GM12878 (cell line): ENCODE measurements around the gene PYGO2. TPM values are rescaled to one million over a fixed set of nuclear protein-coding genes. Genes with fewer than 3 reads are reported as not detected.

ENCODE experiments used
- ASH2L ChIP-seq: fragments of 300-600, 200-600 bp; sonication (generic); IDR thresholded peaks from 2 replicates; pipeline ENCODE4 v1.6.1; 2017; ENCODE audit warnings: low read depth, mild to moderate bottlenecking, borderline replicate concordance
- BHLHE40 ChIP-seq, 2 experiments: fragments of 450-650 bp in 1 of 2; IDR thresholded peaks; 2 replicates each; pipeline ENCODE4 v1.6.1; 2011 to 2017; ENCODE audit warnings: low read depth in 2 of 2, borderline replicate concordance in 1 of 2, improper control_type of control experiment in 1 of 2, low read length in 1 of 2, mild to moderate bottlenecking in 1 of 2
- CBX5 ChIP-seq: sonication (generic); IDR thresholded peaks from 2 replicates; pipeline ENCODE4 v1.6.1; 2016; ENCODE audit warnings: low read depth, moderate library complexity, mild to moderate bottlenecking, inconsistent platforms
- DPF2 ChIP-seq: fragments of 450-650 bp; IDR thresholded peaks from 2 replicates; pipeline ENCODE4 v1.6.1; 2017; ENCODE audit warnings: mild to moderate bottlenecking
- FOXK2 ChIP-seq: fragments of 450-650 bp; IDR thresholded peaks from 2 replicates; pipeline ENCODE4 v1.6.1; 2017; ENCODE audit warnings: mild to moderate bottlenecking, moderate library complexity
- GATAD2B ChIP-seq: fragments of 450-650 bp; conservative IDR thresholded peaks from 2 replicates; pipeline ENCODE4 v1.6.1; 2017; ENCODE audit warnings: low read depth, mild to moderate bottlenecking, moderate library complexity
- HDAC6 ChIP-seq: fragments of 200-600 bp; sonication (generic); IDR thresholded peaks from one replicate; pipeline ENCODE4 v1.8.0; 2017; ENCODE audit warnings: antibody characterized with exemption; ENCODE audit not compliant: unreplicated experiment
- JUNB ChIP-seq: IDR thresholded peaks from 2 replicates; pipeline ENCODE4 v1.6.1; 2016; ENCODE audit warnings: antibody characterized with exemption, mild to moderate bottlenecking
- JUND ChIP-seq: IDR thresholded peaks from 2 replicates; pipeline ENCODE4 v1.6.1; 2012; ENCODE audit warnings: low read depth, mild to moderate bottlenecking, low read length, improper control_type of control experiment, moderate library complexity
- NBN ChIP-seq: fragments of 450-650 bp; IDR thresholded peaks from 2 replicates; pipeline ENCODE4 v1.6.1; 2016
- NFXL1 ChIP-seq: fragments of 450-650 bp; IDR thresholded peaks from 2 replicates; pipeline ENCODE4 v1.6.1; 2017; ENCODE audit warnings: antibody characterized with exemption, mild to moderate bottlenecking, borderline replicate concordance
- NR2F1 ChIP-seq: fragments of 450-650 bp; conservative IDR thresholded peaks from 2 replicates; pipeline ENCODE4 v1.6.1; 2017; ENCODE audit warnings: mild to moderate bottlenecking
- POLR2A ChIP-seq: IDR thresholded peaks from 2 replicates; pipeline ENCODE4 v1.6.1; 2011; ENCODE audit warnings: low read depth, mild to moderate bottlenecking, low read length
- ZSCAN29 ChIP-seq: fragments of 450-650 bp; IDR thresholded peaks from 2 replicates; pipeline ENCODE4 v1.6.1; 2017; ENCODE audit warnings: mild to moderate bottlenecking, moderate library complexity
- polyA plus RNA-seq, 11 experiments: library from polyadenylated mRNA; depleted of rRNA in 4 of 11; unstranded in 6 of 11; stranded (reverse) in 5 of 11; fragments of >200 nt; fragmentation: Nextera tagmentation in 4 of 11; fragmentation: Illumina TruSeq in 1 of 11; extraction: Ambion mirVana in 4 of 11; extraction: Trizol in 1 of 11; gene quantifications; 1 replicate in 1 of 11; 2 replicates in 10 of 11; pipeline versions ENCODE4 v1.2.1 to v1.2.3, GENCODE V29; 2011 to 2016; ENCODE audit warnings: inconsistent platforms in 2 of 11, missing spikeins in 2 of 11, low read depth in 1 of 11
- total RNA-seq, 4 experiments: library from RNA; depleted of rRNA in 3 of 4; stranded (reverse); fragments of >200 nt in 3 of 4; fragmentation: Illumina TruSeq in 1 of 4; extraction: Trizol in 1 of 4; gene quantifications; 2 replicates each; pipeline versions ENCODE4 v1.2.1 to v1.2.3, GENCODE V29; 2013 to 2021
- TF ChIP-seq, protein P1 (sequence below): IDR thresholded peaks from 2 replicates; pipeline ENCODE4 v1.6.1; 2012; ENCODE audit warnings: low read depth, low read length, improper control_type of control experiment
- TF ChIP-seq, protein P2 (sequence below): fragments of 450-650 bp; conservative IDR thresholded peaks from 2 replicates; pipeline ENCODE4 v1.6.1; 2017; ENCODE audit warnings: mild to moderate bottlenecking, moderate library complexity
- TF ChIP-seq, protein P3 (sequence below): IDR thresholded peaks from 2 replicates; pipeline ENCODE4 v1.6.1; 2011; ENCODE audit warnings: low read depth, mild to moderate bottlenecking, low read length, moderate library complexity, borderline replicate concordance; ENCODE audit errors: extremely low read depth
- TF ChIP-seq, protein P4 (sequence below): fragments of 450-650 bp; IDR thresholded peaks from 2 replicates; pipeline ENCODE4 v1.6.1; 2017; ENCODE audit warnings: mild to moderate bottlenecking, moderate library complexity
- TF ChIP-seq, protein P5 (sequence below): fragments of 450-650 bp; IDR thresholded peaks from 2 replicates; pipeline ENCODE4 v1.6.1; 2014; ENCODE audit warnings: mild to moderate bottlenecking
- TF ChIP-seq, protein P6 (sequence below): fragments of 450-650 bp; IDR thresholded peaks from 2 replicates; pipeline ENCODE4 v1.6.1; 2018; ENCODE audit warnings: mild to moderate bottlenecking, low read depth, moderate library complexity; ENCODE audit not compliant: partially characterized antibody

PYGO2 gene
- total and polyA plus RNA-seq, 10 of the 15 experiments (the other 5 are each of a cell fraction or from before 2014, with no cell fraction given), result 8.1 to 33.8 (median 23.5) TPM

DNA sequence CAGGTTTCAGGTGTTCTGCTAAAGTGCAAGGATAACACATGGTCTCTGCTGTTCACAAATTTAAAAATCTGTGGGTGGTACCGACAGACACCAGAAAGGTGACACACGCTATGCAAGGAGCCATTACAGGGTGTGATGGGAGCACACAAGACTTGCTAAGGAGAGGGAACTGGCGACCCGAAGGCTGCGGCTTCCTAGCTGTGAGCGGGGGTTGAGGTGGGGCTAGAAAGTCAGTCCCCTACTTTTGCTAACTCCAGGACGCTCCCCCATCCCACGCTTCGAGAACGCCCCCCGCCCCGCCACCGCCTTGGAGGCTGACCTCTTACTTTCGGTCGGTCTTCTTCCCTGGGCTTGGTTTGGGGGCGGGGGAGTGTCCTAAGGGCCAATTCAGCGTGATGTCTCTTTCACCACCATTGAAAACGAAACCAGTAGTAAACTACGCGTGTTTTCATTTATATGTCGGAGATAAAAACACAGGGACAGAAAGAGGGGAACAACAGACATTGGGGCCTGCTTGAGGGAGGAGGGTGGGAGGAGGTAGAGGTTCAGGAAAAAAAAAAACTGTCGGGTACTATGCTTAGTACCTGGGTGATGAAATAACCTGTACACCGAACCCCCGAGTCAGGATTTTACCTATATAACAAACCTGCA, 14.0 kb upstream of the PYGO2 start (continued):
- TF ChIP-seq ZSCAN29 (no peak), DPF2 (no peak), HDAC6 (no peak), GATAD2B (0 out of 2 replicates have a peak, but pooled peaks have one; percentile 22), NR2F1 (peak; percentile 89), JUNB (no peak), BHLHE40 (IDR thresholded peaks at IDR 0.05; ENCODE audit: borderline replicate concordance in 1 of 2, low read depth in 2 of 2, low read length in 1 of 2) (peak; percentile 17 to 38; a peak in 1 of 4 replicates), CBX5 (no peak), FOXK2 (peak; percentile 56; the same call in 1 of the 2 replicates), JUND (no peak), NBN (peak; percentile 63), ASH2L (no peak), POLR2A (0 out of 2 replicates have a peak, but pooled peaks have one; percentile 22), NFXL1 (no peak)
- TF ChIP-seq, protein P1, sequence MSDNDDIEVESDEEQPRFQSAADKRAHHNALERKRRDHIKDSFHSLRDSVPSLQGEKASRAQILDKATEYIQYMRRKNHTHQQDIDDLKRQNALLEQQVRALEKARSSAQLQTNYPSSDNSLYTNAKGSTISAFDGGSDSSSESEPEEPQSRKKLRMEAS, result no peak; the same call in 1 of the 2 replicates
- TF ChIP-seq, protein P2, sequence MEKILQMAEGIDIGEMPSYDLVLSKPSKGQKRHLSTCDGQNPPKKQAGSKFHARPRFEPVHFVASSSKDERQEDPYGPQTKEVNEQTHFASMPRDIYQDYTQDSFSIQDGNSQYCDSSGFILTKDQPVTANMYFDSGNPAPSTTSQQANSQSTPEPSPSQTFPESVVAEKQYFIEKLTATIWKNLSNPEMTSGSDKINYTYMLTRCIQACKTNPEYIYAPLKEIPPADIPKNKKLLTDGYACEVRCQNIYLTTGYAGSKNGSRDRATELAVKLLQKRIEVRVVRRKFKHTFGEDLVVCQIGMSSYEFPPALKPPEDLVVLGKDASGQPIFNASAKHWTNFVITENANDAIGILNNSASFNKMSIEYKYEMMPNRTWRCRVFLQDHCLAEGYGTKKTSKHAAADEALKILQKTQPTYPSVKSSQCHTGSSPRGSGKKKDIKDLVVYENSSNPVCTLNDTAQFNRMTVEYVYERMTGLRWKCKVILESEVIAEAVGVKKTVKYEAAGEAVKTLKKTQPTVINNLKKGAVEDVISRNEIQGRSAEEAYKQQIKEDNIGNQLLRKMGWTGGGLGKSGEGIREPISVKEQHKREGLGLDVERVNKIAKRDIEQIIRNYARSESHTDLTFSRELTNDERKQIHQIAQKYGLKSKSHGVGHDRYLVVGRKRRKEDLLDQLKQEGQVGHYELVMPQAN, result peak; percentile 39; the same call in 1 of the 2 replicates
- TF ChIP-seq, protein P3, sequence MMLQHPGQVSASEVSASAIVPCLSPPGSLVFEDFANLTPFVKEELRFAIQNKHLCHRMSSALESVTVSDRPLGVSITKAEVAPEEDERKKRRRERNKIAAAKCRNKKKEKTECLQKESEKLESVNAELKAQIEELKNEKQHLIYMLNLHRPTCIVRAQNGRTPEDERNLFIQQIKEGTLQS, result no peak
- TF ChIP-seq, protein P4, sequence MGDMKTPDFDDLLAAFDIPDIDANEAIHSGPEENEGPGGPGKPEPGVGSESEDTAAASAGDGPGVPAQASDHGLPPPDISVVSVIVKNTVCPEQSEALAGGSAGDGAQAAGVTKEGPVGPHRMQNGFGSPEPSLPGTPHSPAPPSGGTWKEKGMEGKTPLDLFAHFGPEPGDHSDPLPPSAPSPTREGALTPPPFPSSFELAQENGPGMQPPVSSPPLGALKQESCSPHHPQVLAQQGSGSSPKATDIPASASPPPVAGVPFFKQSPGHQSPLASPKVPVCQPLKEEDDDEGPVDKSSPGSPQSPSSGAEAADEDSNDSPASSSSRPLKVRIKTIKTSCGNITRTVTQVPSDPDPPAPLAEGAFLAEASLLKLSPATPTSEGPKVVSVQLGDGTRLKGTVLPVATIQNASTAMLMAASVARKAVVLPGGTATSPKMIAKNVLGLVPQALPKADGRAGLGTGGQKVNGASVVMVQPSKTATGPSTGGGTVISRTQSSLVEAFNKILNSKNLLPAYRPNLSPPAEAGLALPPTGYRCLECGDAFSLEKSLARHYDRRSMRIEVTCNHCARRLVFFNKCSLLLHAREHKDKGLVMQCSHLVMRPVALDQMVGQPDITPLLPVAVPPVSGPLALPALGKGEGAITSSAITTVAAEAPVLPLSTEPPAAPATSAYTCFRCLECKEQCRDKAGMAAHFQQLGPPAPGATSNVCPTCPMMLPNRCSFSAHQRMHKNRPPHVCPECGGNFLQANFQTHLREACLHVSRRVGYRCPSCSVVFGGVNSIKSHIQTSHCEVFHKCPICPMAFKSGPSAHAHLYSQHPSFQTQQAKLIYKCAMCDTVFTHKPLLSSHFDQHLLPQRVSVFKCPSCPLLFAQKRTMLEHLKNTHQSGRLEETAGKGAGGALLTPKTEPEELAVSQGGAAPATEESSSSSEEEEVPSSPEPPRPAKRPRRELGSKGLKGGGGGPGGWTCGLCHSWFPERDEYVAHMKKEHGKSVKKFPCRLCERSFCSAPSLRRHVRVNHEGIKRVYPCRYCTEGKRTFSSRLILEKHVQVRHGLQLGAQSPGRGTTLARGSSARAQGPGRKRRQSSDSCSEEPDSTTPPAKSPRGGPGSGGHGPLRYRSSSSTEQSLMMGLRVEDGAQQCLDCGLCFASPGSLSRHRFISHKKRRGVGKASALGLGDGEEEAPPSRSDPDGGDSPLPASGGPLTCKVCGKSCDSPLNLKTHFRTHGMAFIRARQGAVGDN, result no peak
- TF ChIP-seq, protein P5, sequence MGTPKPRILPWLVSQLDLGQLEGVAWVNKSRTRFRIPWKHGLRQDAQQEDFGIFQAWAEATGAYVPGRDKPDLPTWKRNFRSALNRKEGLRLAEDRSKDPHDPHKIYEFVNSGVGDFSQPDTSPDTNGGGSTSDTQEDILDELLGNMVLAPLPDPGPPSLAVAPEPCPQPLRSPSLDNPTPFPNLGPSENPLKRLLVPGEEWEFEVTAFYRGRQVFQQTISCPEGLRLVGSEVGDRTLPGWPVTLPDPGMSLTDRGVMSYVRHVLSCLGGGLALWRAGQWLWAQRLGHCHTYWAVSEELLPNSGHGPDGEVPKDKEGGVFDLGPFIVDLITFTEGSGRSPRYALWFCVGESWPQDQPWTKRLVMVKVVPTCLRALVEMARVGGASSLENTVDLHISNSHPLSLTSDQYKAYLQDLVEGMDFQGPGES, result no peak
- TF ChIP-seq, protein P6, sequence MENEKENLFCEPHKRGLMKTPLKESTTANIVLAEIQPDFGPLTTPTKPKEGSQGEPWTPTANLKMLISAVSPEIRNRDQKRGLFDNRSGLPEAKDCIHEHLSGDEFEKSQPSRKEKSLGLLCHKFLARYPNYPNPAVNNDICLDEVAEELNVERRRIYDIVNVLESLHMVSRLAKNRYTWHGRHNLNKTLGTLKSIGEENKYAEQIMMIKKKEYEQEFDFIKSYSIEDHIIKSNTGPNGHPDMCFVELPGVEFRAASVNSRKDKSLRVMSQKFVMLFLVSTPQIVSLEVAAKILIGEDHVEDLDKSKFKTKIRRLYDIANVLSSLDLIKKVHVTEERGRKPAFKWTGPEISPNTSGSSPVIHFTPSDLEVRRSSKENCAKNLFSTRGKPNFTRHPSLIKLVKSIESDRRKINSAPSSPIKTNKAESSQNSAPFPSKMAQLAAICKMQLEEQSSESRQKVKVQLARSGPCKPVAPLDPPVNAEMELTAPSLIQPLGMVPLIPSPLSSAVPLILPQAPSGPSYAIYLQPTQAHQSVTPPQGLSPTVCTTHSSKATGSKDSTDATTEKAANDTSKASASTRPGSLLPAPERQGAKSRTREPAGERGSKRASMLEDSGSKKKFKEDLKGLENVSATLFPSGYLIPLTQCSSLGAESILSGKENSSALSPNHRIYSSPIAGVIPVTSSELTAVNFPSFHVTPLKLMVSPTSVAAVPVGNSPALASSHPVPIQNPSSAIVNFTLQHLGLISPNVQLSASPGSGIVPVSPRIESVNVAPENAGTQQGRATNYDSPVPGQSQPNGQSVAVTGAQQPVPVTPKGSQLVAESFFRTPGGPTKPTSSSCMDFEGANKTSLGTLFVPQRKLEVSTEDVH, result no peak
